ENCODE results near the gene LAMA1. TPM values are rescaled to one million over a fixed set of nuclear protein-coding genes. Genes with fewer than 3 reads are reported as not detected.

Gene LAMA1
- total and polyA plus RNA-seq, 8 donors: 0.31 to 1.7 (median 1.2) TPM; not detected in 5

GRCh38 chr18:6929370-6930102 is 188.1 kb downstream of the LAMA1 start:
- no peaks in the 10 kb centered on the region for H3K9me3 ChIP-seq
- no peak overlapping the region for H3K4me3 ChIP-seq
- no peak for TF ChIP-seq POLR2A (IDR thresholded peaks at IDR 0.05)
- TF ChIP-seq CTCF (IDR thresholded peaks at IDR 0.05): no peak
- 89 to 95% (median 92%) methylated on average over 36 to 45 of the region's 45 CpGs for WGBS, 5 donors
- no peaks in the 10 kb centered on the region for H3K4me1 ChIP-seq
- intact Hi-C loops (cut with DNase I; ENCODE audit: low total_unique reads): loop anchor here (10.0 kb wide), 1 partner anchor 65 kb away; no protein-coding TSS in a partner anchor
- H3K27ac ChIP-seq: no peak overlapping the region
- no peak for DNase-seq
- H3K27me3 ChIP-seq: no peaks in the 10 kb centered on the region
- no peaks in the 10 kb centered on the region for H3K36me3 ChIP-seq

- Histone ChIP-seq H3K27me3 (no peaks in the 10 kb centered on the region), H3K4me1 (no peaks in the 10 kb centered on the region), H3K4me3 (no peak overlapping the region), H3K27ac (no peak overlapping the region), H3K9me3 (no peaks in the 10 kb centered on the region), H3K36me3 (no peaks in the 10 kb centered on the region)
- DNase-seq: no peak
- WGBS, 5 donors: 81 to 87% (median 81%) methylated on average over 11 of the region's 11 CpGs
- no peak for TF ChIP-seq POLR2A (IDR thresholded peaks at IDR 0.05)
- TF ChIP-seq CTCF (IDR thresholded peaks at IDR 0.05): no peak
- no peak for TF ChIP-seq EP300 (IDR thresholded peaks at IDR 0.05)
- no peak for TF ChIP-seq POLR2AphosphoS5 (IDR thresholded peaks at IDR 0.05)
- intact Hi-C loops (cut with DNase I; ENCODE audit: low total_unique reads): loop anchor here (10.0 kb wide), 1 partner anchor 66 kb away; no protein-coding TSS in a partner anchor
Measured at GRCh38 chr18:6928359-6928758, 189.2 kb downstream of the LAMA1 start.

- Histone ChIP-seq H3K9me3 (no peaks in the 10 kb centered on the region), H3K4me3 (no peak overlapping the region), H3K27me3 (no peaks in the 10 kb centered on the region), H3K27ac (no peak overlapping the region), H3K36me3 (no peaks in the 10 kb centered on the region), H3K4me1 (no peaks in the 10 kb centered on the region)
- no peak for DNase-seq
- TF ChIP-seq EP300 (IDR thresholded peaks at IDR 0.05): no peak
- no peak for TF ChIP-seq POLR2AphosphoS5 (IDR thresholded peaks at IDR 0.05)
- no peak for TF ChIP-seq CTCF (IDR thresholded peaks at IDR 0.05)
- TF ChIP-seq POLR2A (IDR thresholded peaks at IDR 0.05): no peak
- WGBS, 5 donors: 74 to 92% (median 86%) methylated on average over 2 of the region's 2 CpGs
- intact Hi-C loops (cut with DNase I; ENCODE audit: low total_unique reads): loop anchor here (10.0 kb wide), 1 partner anchor 68 kb away; no protein-coding TSS in a partner anchor
Measured at GRCh38 chr18:6927153-6927552, 190.4 kb downstream of the LAMA1 start.

- Histone ChIP-seq H3K4me1 (no peaks in the 10 kb centered on the region), H3K36me3 (no peaks in the 10 kb centered on the region), H3K27me3 (no peaks in the 10 kb centered on the region), H3K27ac (no peak overlapping the region), H3K4me3 (no peak overlapping the region), H3K9me3 (no peaks in the 10 kb centered on the region)
- intact Hi-C loops (cut with DNase I; ENCODE audit: low total_unique reads): loop anchor here (10.0 kb wide), 1 partner anchor 72 kb away; no protein-coding TSS in a partner anchor
- no peak for TF ChIP-seq CTCF (IDR thresholded peaks at IDR 0.05)
- no peak for TF ChIP-seq POLR2AphosphoS5 (IDR thresholded peaks at IDR 0.05)
- no peak for TF ChIP-seq POLR2A (IDR thresholded peaks at IDR 0.05)
- no peak for TF ChIP-seq EP300 (IDR thresholded peaks at IDR 0.05)
- WGBS, 5 donors: 50 to 81% (median 62%) methylated on average over 1 of the region's 1 CpG
- DNase-seq: no peak
Measured at GRCh38 chr18:6923220-6923619, 194.4 kb downstream of the LAMA1 start.
